OCI-LY7 (cell line): ENCODE results near the gene TES. TPM values are rescaled to one million over a fixed set of nuclear protein-coding genes. Genes with fewer than 3 reads are reported as not detected.

ENCODE experiments used
- BruUV-seq: library from RNA; stranded (reverse); fragments of 400-500 nt; replicated peaks from 2 replicates; lab custom pipeline; 2021; lab: Mats Ljungman, UMichigan
- CTCF ChIA-PET: fragments of 300-600 bp; sonication (Branson Sonifier 250); formaldehyde crosslinking; loops from one replicate; lab custom pipeline; 2022; ENCODE audit warnings: antibody characterized with exemption; ENCODE audit not compliant: unreplicated experiment; lab: Charles Lee
- POLR2A ChIA-PET: fragments of 300-600 bp; sonication (Branson Sonifier 250); formaldehyde crosslinking; loops from one replicate; lab custom pipeline; 2022; ENCODE audit warnings: antibody characterized with exemption; lab: Charles Lee
- DNase-seq: peaks from one replicate; pipeline ENCODE4 v3.0.0-alpha.2; 2015; ENCODE audit warnings: low spot score
- H2AFZ ChIP-seq: fragments of 200-600 bp; sonication (generic), shearing (Covaris generic); 2 replicates; pipeline ENCODE4 v1.6.1; 2014; ENCODE audit warnings: mild to moderate bottlenecking, antibody characterized with exemption, low read length, moderate library complexity
- H3K27ac ChIP-seq: fragments of 200-600 bp; sonication (generic); 2 replicates; pipeline ENCODE4 v1.5.1; 2014; ENCODE audit warnings: mixed run types, low read depth, mild to moderate bottlenecking, moderate library complexity, low read length, inconsistent platforms; ENCODE audit not compliant: poor library complexity, severe bottlenecking
- H3K36me3 ChIP-seq: fragments of 200-600 bp; sonication (generic); 2 replicates; pipeline ENCODE4 v1.6.1; 2014; ENCODE audit warnings: mild to moderate bottlenecking, antibody characterized with exemption, low read length, moderate library complexity, mixed read lengths; ENCODE audit not compliant: insufficient read depth
- H3K4me1 ChIP-seq: fragments of 200-600 bp; sonication (generic); 2 replicates; pipeline ENCODE4 v1.5.1; 2014; ENCODE audit warnings: mild to moderate bottlenecking, low read length; ENCODE audit not compliant: insufficient read depth, poor library complexity, severe bottlenecking
- H3K4me2 ChIP-seq: fragments of 200-600 bp; sonication (generic); 2 replicates; pipeline ENCODE4 v1.6.1; 2014; ENCODE audit warnings: mild to moderate bottlenecking, low read length
- H3K4me3 ChIP-seq: fragments of 200-600 bp; sonication (generic); 2 replicates; pipeline ENCODE4 v1.5.1; 2014; ENCODE audit warnings: mild to moderate bottlenecking, low read depth, low read length; ENCODE audit not compliant: poor library complexity, severe bottlenecking
- H3K79me2 ChIP-seq: fragments of 200-600 bp; sonication (generic); 2 replicates; pipeline ENCODE4 v1.6.1; 2016; ENCODE audit warnings: low read depth, mild to moderate bottlenecking, low read length, moderate library complexity, mixed read lengths; ENCODE audit not compliant: insufficient read depth
- H3K9me2 ChIP-seq: fragments of 200-600 bp; sonication (generic); 2 replicates; pipeline ENCODE4 v1.6.1; 2016; ENCODE audit warnings: mild to moderate bottlenecking, low read length, mixed read lengths; ENCODE audit not compliant: insufficient read depth
- H3K9me3 ChIP-seq: fragments of 200-600 bp; sonication (generic); 2 replicates; pipeline ENCODE4 v1.6.1; 2014; ENCODE audit warnings: mild to moderate bottlenecking, mixed run types, low read length, mixed read lengths
- H4K20me1 ChIP-seq: fragments of 200-600 bp; sonication (generic); 2 replicates; pipeline ENCODE4 v1.6.1; 2014; ENCODE audit warnings: mild to moderate bottlenecking, antibody characterized with exemption, low read length, moderate library complexity, mixed read lengths; ENCODE audit not compliant: insufficient read depth
- CTCF ChIP-seq: fragments of 200-600 bp; sonication (generic); conservative IDR thresholded peaks from 2 replicates; pipeline ENCODE4 v1.5.1; 2014; ENCODE audit warnings: mild to moderate bottlenecking, antibody characterized with exemption, low read length, moderate library complexity, mixed read lengths
- EZH2phosphoT487 ChIP-seq: fragments of 200-600 bp; sonication (generic); IDR thresholded peaks from 2 replicates; pipeline ENCODE4 v1.6.1; 2018; ENCODE audit warnings: low read depth, borderline replicate concordance, mild to moderate bottlenecking, mixed run types, antibody characterized with exemption, low read length, moderate library complexity, mixed read lengths
- intact Hi-C: fragments of 100-400 bp; cut with micrococcal nuclease; formaldehyde crosslinking; loops from one replicate; pipeline ENCODE4 v1.10.0; 2022; ENCODE audit not compliant: unreplicated experiment
- total RNA-seq, 2 experiments: library from RNA; depleted of rRNA in 1 of 2; stranded (reverse); fragments of >200 nt in 1 of 2; shearing (Covaris generic) in 1 of 2; gene quantifications; 2 replicates each; pipeline ENCODE4 v1.2.3, GENCODE V29; 2014 to 2022

TES gene
- total RNA-seq, 2 experiments from 2014 or later: not detected

- H3K27ac ChIP-seq: no peak overlapping the region
- no peaks in the 10 kb centered on the region for H3K4me1 ChIP-seq
- H3K36me3 ChIP-seq: no peaks in the 10 kb centered on the region
- BruUV-seq: no TSS peak
- H3K9me2 ChIP-seq: no peaks in the 10 kb centered on the region
- no peaks in the 10 kb centered on the region for H3K79me2 ChIP-seq
- DNase-seq: no peak
- TF ChIP-seq EZH2phosphoT487: no peak
- TF ChIP-seq CTCF: no peak
- H3K4me3 ChIP-seq: no peak overlapping the region
- CTCF ChIA-PET: no interaction called here
- no peak overlapping the region for H2AFZ ChIP-seq
- intact Hi-C loops: no loop called here
- H4K20me1 ChIP-seq: no peaks in the 10 kb centered on the region
- no peaks in the 10 kb centered on the region for H3K9me3 ChIP-seq
- no peak overlapping the region for H3K4me2 ChIP-seq
- POLR2A ChIA-PET: no interaction called here
Observed at GRCh38 chr7:116277070-116277469, 66.7 kb downstream of the TES start.

- no peaks in the 10 kb centered on the region for H3K9me3 ChIP-seq
- POLR2A ChIA-PET: interaction anchor here (0.6 kb wide), 1 partner anchor 41 kb away, joined by 3 read pairs; no protein-coding TSS in a partner anchor
- no peaks in the 10 kb centered on the region for H3K36me3 ChIP-seq
Observed at GRCh38 chr7:116279217-116279616, 68.9 kb downstream of the TES start.

More at GRCh38 chr7:116279217-116279616, 68.9 kb downstream of the TES start:
- H3K9me2 ChIP-seq: no peaks in the 10 kb centered on the region
- no peak overlapping the region for H2AFZ ChIP-seq
- no peak overlapping the region for H3K27ac ChIP-seq
- H3K4me3 ChIP-seq: no peak overlapping the region
- TF ChIP-seq EZH2phosphoT487 (no peak), CTCF (no peak)
- no peak for DNase-seq
- BruUV-seq: no TSS peak
- H3K79me2 ChIP-seq: no peaks in the 10 kb centered on the region
- H3K4me1 ChIP-seq: no peaks in the 10 kb centered on the region
- CTCF ChIA-PET: no interaction called here
- intact Hi-C loops: no loop called here
- no peaks in the 10 kb centered on the region for H4K20me1 ChIP-seq
- no peak overlapping the region for H3K4me2 ChIP-seq
